Activated T-cell treated with anti-CD3 and anti-CD28 coated beads for 1 hour (primary cell): ENCODE measurements around the gene VSNL1.

Experiments used
- DNase-seq: peaks from one replicate; pipeline ENCODE4 v3.0.0-alpha.2; 2020; ENCODE audit warnings: low read depth

VSNL1 gene

DNA sequence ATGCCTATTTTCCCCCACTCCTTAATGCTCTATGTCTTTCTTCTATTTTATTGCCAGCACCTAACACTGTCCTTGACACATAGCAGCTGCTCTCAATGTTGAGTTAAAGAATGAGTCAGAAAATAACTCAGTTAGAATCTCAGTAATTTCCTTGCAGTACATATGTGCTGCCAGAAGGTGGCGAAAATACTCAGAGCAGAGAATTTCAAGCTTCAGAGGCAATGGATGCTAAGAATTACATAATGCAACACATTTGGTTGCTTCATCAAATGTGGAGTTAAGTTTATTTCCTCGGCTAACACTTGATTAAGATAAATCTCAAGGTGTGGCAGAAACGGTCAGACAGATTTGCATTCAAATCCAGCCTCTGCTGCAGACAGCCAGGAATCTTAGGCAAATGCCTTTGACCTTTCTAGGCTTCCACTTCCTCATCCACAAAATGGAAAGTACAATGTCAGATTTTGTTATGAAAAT, 105.6 kb downstream of the VSNL1 start:
- peak; percentile 7 for DNase-seq

DNA sequence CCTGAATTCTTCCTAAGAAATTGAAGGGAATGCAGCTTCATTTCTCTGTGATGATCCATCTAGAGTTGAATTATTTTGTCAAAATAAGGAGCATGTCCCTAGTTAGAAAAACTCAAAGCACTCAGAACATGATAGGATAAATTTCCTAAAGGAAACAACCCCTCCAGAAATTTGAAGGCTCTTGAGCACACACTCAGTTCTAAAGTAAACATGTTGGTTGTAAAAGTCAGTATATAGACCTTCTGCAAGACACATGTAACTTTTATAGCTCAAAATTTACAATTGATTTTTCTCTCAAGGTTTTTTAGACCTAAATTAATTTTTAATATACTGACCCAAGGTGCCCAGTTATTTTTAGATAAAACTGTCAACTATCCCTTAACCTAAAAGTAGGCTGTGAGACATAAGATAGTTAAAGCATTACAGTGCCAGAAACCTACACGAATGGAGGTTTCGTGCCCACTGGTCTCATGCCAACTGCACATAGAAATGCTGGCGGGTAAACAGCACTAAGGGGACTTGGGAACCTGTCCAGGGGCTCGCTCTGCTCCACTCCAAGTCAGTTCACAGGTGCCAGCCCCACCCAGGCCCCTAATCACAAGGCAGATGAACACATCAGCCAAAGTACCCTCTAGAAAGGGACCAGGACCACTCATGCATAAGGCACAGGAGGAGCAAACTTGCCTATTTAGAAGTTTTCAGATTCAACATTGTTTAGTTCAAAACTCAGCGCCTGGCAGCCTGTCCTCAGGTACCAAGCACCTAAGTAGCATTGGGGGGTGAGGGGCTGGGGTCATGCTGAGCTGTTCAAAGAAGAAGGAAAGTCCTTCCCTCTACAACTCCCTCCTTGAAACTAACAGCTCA, 106.6 kb downstream of the VSNL1 start:
- DNase-seq, result no peak

DNA sequence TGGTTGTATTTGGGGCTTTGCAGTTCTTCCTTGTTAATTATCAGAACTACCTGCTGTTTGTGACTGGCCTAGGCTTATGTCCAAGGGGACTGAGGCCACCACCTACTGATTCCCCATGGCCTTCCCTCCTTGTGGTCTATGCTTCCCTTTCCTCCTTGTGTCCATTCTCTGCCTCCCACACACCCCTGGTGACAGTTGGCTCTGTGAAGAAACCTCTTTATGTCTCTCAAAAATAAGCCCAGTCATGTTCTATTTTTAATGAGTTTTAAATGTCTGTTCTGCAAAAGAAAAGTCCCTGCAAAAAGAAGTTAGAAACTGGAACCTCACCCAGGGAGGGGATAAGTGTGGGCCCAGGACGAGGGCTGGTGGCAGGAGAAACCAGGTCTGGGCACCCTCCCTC, 108.1 kb downstream of the VSNL1 start:
- no peak for DNase-seq

DNA sequence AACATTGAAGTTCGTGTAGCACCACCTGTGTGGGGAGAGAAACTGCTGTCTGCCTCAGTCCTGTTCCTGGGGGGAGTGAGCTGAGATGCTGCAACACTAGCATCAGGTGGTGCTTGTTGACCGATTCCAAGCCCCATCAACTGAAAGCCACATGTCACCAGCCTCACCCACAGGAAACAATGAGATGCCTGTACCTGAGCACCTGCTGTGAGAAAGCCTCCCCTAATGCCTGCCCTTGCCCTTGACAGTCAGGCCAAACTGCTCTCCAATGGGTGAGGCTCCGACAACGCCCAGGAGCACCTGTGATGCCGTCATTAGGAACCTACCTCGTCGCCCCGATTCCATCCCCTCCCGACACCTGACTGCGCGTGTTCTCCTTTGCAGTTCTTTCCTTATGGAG, 108.5 kb downstream of the VSNL1 start:
- DNase-seq, result no peak

DNA sequence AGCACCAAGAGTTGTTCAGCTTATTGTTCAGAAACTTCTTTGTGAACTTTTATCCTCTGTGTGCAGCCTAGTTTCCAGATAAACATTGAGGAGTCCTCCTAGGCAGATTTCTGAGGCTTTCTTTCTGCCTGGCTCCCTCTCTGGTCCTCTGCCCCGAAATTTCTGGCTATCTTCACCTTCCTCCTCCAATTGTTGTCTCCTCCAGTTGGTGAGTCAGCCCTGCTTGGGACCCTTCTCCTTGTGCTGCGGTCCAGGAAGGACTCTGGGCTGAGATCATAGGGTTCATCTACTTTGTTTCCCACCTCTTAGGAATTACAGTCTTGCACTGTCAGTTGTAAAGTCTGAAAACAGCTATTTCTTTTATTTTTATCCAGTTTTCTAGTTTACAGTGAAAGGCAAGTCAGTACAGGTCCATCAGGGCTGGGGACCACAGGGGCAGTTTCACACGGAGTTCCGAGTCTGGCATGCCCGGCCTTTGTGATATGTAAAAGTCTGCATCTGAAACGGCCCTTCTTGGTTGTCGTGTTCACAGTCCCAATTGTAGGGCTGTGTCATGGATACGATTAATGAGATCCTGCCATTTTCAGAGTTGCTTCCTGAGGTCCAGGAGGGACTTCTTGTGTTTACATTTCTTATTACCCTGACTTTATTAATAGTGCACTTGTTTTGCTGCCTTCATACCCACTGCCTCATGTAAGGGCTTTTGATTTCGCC, 112.3 kb downstream of the VSNL1 start:
- no peak for DNase-seq

DNA sequence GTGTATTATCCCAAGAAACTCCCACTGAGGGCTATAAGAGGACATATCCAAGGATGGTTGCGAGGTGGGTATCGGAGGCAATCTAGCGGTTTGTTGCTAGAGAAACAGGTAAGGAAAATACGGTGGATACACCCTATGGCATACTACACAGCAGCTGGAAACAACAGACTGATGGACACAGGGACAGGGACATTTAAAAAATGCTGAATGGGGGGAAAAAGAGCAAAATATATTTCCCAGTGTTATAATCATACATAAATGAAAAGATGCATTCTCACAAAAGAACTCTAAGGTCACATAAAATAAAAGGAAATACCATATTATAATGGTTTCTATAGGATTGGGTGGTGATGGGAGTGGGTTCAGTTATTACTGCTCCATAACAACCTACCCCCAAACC, 117.3 kb downstream of the VSNL1 start:
- no peak for DNase-seq

DNA sequence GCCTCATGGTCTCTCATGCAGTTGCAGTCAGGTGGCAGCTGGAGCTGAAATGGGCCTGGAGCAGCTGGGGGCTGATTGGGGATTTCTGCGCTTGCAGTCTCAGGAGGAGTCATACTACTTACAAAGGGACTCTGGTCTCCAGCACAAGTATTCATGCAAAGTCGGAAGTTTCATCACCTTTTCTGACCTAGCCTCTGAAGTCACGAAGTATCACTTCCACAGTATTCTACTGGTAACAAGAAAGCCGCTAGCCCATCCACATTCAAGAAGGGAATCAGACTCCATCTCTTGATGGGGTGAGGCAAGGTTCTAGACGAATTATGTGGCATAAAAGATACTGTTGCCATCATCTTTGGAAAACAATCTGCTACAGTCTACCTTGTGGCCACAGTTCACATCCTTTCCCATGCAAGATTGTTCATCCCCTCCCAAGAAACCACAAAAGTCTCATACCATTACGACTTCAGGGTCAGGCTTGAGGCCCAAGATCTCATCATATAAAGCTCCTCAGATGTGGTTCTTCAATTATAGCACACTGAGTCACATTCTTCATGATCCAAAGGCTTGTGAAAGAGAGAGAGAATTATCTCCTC, 117.9 kb downstream of the VSNL1 start:
- DNase-seq, result no peak

DNA sequence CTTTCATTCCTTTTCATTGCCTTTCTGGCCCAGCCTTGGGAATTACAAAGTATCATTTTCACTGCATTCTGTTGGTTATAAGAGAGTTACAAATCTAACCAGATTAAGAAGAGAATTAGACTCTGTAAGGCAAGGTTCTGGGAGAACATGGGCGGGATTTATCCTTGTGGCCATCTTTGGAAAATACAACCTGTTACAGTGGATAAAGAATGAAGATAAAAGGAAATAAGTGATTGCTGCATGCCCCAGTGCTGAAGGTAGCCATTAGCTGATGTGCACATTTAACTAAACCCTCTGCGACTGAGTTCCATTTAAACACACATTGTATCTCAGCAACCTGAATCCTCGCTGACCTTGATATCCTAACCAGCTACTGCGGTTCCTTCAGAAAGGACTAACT, 119.7 kb downstream of the VSNL1 start:
- no peak for DNase-seq

DNA sequence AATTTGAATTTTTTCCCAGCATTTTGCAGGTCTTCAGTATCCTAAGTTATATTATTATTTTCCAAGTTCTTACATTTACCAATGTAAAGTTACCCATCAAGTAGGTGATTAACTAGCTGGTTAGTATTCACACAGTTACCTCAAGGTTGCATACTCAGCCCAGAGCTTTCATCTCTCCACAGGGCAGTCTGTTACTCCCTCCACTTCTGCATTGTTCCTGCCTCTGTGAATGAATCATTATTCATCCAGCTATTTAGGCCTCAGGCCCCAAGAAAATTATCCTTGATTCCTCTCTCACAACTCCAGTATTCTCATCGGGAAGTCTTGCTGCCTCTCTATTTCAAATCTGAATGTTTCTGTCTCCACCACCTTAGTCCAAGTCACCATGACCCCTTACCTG, 121.0 kb downstream of the VSNL1 start:
- no peak for DNase-seq

DNA sequence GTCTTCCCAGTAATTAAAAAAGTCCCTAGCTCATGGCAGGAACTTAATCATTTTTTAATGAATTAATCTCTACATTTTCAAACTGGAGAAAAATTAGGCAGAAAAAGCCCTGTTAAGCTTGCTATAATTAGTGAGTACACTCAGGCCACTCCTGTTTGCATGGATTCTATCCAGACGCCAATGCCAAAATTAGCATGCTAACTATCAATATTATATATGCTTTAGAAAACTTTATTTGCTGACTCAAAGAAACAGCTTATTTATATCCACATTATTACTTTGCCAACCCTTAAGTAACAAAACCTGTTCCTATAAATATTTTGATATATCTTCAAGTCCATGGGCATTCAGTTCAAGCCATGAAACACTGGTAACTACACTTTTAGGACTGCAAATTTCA, 122.2 kb downstream of the VSNL1 start:
- DNase-seq, result no peak

DNA sequence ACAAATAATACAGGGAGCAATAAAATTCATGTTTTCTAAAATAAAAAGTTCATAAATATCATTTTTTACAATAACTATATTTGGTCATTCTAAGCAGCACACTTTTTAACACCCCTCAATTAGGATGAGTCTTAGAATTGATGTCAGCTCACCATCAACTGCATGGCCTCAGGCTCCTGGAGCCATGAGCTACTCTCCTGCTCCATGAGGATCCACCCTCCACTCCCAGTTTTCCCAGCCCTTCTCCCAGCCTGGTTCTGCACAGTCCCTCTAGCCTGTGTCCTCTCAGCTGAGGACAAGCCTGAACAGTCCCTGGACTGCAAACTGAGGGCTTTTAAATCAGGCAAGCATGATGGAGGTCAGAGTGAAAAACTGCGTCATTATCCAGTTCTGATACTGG, 124.0 kb downstream of the VSNL1 start:
- no peak for DNase-seq

DNA sequence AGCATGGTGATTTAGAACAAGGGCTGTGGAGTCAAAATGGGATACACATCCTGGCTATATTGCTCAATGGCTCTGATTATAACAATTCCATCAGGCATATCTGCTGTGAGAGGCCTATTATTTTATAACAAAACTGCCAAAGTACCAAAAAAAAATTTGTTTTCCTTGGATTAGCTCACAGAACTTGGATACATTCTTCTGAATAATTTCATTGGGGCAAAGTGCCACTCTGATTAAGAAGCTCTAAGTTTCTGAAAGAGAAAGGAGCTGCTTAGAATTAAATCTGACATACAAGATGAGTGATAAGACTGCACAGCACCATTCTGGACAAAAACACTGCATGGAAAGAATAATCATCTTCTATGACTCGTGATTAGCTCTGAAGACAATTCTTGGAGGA, 127.4 kb downstream of the VSNL1 start:
- DNase-seq, result no peak

DNA sequence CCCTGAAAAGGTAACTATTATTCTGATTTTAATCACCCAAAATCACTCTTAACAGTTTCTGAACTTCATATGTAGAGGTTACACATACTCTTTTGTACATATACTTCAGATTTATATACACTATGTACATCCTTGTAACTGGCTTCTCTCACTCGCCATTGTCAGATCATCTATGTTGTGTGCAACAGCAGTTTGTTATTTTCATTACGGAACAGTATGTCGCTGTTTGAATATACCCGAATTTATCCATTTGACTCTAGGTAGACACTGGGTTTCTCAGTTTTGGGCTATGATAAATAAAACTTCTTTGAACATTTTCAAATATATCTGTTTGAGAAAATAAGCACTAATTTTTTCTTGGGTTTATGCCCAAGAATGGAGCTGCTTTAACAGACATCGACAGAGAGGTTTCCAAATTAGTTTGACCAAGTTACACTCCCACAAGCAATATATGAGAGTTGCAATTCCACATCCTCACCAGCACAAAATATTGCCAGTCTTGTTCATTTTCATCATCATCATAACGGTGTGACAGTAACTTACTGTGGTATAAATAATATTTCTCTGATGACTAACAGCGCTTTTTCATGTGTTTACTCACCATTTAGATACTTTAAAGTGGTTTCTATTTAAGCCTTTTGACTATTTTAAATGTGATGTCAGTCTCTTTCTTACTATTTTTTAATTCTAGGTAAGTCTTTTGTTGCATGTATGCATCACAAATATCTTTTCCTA, 132.3 kb downstream of the VSNL1 start:
- no peak for DNase-seq

DNA sequence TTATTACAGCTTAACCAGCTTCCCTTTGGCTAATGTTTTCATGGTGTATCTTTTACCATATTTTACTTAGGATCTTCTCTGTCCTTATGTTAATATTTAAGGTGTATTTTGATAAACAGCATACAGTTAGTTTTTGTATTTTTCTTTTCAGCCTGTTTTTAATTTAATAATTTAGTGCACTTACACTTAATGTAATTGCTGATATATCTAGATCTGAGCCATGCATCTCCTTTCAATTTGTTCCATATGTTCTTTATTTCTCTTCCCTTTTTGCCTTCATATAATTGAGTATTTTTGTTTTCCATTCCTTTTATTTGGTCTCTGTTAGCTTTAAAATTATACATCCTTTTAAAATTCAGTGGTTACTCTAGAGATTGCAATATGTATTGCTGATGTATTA, 134.3 kb downstream of the VSNL1 start:
- no peak for DNase-seq

DNA sequence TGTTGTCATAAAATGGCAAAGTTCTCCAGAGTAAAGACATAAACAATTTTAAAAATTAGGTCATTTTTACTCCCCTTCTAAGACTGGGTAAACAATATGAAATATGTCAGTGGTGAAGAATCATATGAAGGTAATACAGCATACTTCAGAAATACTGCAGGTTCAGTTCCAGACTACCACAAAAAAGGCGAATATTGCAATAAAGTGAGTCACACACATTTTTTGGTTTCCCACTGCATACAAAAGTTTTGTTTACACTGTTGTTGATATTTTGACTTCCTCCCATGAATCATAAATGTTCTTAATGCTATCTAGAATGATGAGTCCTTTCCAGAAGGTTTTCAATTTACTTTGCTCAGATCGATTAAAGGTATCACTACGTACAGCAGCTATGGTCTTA, 139.6 kb downstream of the VSNL1 start:
- DNase-seq, result no peak

DNA sequence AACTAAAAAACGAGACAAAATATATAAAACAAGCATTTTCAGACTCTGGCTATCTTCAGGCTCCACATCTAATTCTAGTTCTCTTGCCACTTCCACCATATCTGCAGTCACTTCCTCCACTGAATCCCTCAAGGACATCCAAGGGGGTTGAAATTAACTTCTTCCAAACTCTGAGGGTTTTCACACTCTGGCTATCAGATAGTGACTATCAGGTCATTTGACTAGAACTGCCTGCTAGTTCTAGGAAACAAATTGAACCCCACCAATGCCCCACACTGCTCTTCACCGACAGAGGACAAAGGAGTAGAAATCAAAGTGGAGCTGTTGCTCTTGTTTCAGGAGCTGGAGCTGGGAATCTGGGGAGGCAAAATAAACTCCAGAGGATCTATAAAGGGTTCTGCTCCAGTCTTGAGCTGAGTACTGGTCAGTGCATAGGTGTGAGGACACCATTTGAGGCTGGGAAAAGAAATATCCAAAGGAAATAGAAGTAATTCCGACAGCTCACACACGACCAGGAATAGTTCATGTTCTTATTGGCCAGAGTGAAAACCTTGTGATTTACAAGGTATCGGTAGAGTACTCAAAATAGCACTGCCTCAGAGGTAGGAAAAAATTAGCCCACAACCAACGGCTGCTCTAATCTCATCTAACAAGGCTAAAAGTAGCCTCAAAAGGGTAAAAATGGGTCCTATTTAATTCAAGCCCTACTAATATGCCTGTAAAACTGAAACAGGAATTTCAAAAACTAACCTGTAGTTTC, 141.8 kb downstream of the VSNL1 start:
- DNase-seq, result no peak

DNA sequence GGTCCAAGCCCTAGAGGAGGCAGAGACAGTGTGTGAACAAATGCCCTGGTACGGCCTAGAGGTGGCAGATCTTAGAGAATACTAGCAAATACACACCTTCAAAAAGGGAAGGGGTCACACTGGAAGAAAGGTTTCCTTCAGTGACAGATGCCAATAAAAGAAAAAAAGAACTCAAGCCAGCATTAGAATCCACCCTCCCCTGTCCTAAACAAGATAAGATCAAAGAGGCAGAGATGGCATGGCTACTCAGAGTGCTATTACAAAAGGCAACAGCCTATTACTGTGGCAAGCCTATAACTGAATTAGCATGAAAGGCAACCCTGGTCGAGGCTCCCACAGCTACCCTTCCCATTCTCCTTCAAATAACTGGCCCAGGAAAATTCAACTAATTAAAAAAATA, 143.5 kb downstream of the VSNL1 start:
- no peak for DNase-seq

DNA sequence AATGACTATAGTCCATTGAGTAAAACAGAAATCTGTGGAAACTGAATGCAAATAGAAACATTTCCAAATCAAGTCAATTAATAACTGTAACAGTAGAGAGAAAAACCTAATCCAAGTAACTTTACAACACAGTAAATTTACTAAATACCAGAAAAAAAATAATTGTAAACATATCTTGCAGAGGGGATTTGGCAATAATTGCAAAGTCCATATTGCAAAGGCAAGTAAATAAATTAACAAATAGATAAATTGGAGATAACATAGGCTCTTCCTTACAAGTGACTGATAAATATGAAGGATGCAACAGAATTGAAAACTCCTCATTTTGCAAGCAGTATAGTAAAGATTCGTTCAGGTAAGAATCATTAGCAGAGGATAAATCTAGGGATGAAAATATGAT, 148.1 kb downstream of the VSNL1 start:
- DNase-seq, result no peak

DNA sequence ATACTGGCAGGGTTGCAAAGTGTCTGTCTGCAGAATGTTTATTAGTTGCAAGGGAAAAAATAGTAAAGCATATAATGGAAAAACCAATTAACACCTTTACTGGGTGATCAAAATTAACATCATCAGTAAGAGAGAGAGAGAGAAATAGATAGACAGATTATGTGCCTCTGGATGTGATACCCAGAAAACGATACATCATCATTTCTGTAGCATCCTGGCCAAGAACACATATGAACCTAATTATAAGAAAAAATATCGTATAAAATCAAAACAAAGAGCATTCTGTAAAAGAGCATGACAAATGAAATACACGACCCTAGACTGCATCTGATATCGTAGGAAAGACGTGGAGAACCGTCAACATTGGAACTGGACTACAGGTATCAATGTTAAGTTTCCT, 148.5 kb downstream of the VSNL1 start:
- DNase-seq, result no peak

DNA sequence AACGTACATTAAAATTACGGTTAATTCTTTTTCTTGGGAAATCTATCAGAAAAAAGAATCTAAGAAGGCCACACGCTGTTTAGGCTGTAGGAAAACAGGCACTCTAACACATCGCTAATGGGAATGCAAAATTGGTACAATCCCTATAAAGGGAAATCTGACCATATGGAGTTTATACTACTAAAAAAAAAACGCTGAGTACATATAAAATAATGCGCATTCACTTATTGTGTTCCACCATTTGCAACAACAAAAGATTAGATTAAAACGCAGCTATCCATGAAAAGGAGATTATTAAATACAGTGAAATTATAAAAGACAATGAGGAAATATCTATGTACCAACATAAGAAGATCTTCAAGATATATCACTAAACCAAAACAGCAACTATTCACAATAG, 150.3 kb downstream of the VSNL1 start:
- DNase-seq, result no peak
